GM18511 (cell line): Measurements from ENCODE around the gene ITGB6.
A peak's percentile ranks its signal among the peaks of the same experiment; 100 is the strongest.

Source experiments
- ATAC-seq: cut with Tn5 transposase; IDR thresholded peaks from one replicate; pipeline ENCODE4 v1.9.1; 2021; ENCODE audit warnings: mild to moderate bottlenecking, moderate library complexity; ENCODE audit not compliant: unreplicated experiment

Gene ITGB6, protein sequence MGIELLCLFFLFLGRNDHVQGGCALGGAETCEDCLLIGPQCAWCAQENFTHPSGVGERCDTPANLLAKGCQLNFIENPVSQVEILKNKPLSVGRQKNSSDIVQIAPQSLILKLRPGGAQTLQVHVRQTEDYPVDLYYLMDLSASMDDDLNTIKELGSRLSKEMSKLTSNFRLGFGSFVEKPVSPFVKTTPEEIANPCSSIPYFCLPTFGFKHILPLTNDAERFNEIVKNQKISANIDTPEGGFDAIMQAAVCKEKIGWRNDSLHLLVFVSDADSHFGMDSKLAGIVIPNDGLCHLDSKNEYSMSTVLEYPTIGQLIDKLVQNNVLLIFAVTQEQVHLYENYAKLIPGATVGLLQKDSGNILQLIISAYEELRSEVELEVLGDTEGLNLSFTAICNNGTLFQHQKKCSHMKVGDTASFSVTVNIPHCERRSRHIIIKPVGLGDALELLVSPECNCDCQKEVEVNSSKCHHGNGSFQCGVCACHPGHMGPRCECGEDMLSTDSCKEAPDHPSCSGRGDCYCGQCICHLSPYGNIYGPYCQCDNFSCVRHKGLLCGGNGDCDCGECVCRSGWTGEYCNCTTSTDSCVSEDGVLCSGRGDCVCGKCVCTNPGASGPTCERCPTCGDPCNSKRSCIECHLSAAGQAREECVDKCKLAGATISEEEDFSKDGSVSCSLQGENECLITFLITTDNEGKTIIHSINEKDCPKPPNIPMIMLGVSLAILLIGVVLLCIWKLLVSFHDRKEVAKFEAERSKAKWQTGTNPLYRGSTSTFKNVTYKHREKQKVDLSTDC

DNA sequence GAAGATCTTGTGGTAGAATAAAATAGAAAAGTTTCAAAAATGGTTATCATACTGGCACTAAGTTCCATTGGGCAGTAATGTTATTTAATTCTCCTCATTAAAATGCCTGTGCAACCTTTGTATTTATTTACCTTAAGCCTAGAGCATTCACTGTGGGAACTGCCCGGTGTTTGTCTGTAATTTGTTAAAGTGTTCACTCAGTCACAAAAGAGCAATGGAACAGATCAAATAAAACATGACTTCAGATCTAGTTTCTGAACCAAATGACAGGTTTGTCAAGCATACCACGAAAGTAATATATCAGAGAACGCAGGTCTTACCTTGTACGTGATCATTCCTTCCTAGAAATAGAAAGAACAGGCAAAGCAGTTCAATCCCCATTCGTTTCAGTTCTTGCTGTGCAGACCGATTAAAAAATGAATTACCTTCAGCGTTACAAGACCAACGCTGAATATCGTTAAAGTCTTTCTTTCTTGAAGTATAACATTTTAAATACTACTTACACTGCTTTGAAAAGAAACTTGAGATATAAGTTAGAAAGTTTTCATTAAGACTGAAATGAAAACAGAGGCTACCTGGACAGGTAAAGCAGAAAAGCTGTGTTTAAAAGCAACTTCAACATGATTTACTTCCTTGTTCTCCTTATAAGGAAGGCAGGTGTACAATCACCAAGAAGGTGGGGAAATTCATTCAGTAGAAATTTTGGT lies at the start of gene ITGB6:
TSS of gene ITGB6 (minus strand) at position 590 of the 707 bp plus-strand sequence. CDS start at position 381, 209 bp downstream.
- no peak for ATAC-seq

DNA sequence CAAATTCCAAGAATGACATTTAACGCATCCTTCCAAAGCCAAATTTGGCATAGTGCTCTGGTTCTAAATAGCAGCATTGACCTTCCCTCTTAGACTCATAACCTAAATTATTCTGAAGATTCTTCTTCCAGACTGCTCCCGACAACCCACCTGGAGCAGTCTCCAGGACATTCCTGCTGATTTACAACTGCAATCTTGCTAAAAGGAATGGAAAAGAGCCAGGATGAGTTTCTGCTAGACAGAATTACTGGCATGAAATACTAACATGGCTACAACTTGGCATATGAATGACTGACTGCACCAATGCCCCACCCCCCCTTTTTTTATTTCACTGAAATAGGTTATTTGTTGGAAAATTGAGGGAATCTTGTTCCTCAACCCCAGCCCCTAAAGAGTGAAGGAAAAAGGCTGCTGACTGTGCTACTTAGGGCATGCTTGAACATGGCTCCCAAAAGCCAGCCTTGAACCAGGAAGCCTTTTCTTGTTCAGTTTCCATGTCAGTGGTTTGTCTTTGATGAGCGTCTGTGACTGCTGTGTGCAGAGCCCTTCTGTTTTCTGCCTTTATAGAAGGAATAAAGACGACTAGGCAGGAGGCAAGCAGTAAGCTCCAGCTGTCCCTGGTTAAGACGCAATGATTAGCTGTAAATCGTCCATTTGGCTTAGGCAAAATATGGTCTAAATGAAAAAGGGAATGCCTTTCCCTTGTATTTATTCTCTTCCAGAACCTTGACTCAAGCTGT lies 47.4 kb upstream of the ITGB6 start:
- no peak for ATAC-seq

DNA sequence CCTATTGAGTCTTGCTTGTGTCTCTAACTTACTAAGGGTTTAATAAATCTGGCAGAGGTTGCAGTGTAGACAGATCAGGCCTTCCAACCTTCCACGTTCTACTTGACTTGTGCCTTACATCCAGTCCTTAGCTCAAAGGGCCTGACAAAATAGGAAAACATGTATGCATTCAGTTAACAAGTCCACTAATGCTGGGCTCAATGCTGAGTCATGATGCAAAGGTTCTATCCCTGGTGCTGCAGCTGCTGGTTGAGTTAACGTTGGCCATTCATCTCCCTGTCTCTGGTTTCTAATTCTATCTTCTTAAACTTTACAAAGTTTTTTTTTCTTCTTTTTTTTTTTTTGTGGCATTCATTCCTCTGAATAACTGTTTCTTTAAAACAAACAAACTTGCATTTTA lies 46.3 kb upstream of the ITGB6 start:
- ATAC-seq = no peak

DNA sequence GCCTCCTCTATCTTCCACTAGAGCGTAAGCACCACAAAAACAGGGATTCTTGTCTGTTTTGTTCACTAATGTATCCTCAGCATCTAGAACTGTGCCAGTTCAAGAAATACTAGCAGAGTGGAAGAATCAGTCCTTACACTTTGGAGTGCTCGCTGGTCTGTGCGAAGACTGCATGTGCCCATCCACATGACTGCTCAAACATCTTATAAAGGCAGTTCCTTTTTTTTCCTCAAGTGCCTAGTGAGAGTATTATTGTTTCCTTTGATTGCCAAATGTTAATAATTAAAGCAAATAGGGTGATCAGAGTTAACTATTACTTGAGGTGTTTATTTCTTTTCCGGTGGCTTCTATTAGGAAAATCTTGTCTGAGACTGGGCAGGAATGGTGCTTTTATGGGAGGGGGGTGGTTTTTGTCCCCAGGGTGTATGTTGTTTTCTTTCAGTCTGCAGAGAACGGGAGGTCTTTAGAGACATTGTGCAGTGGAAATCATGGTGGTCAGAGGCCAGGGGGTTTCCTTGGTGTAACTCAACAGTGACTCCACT lies 45.6 kb upstream of the ITGB6 start:
- ATAC-seq = no peak

DNA sequence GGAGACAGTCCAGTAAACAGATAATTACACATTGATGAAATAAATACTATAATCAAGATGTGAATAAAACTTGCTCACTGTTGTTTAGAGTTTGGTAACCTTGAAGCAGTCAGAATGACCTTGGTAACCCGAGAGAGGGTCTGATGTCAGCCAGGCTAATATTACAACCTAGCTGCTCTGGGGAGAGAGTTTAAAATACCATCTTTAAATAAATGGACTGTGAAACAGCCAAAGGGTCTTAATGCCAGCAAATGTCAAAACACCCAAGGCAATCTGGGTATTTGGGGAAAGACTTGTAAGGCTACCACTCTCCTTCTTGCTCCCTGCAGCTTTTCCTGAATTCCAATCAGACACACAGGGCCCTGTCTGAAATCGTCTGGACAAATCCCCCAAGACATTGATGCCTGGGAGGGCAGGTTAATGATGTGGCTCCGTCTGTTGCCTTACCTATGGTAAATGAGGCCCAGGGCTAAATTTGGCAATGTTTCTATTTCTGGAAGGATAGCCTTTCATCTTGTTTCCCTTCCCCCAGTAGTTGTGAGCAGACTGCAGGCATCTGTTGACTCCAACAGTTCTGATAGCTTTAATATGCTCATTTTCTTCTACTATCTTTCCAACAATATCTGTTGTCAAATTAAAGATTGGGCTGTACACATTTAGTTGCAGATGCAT lies 43.0 kb upstream of the ITGB6 start:
- no peak for ATAC-seq

DNA sequence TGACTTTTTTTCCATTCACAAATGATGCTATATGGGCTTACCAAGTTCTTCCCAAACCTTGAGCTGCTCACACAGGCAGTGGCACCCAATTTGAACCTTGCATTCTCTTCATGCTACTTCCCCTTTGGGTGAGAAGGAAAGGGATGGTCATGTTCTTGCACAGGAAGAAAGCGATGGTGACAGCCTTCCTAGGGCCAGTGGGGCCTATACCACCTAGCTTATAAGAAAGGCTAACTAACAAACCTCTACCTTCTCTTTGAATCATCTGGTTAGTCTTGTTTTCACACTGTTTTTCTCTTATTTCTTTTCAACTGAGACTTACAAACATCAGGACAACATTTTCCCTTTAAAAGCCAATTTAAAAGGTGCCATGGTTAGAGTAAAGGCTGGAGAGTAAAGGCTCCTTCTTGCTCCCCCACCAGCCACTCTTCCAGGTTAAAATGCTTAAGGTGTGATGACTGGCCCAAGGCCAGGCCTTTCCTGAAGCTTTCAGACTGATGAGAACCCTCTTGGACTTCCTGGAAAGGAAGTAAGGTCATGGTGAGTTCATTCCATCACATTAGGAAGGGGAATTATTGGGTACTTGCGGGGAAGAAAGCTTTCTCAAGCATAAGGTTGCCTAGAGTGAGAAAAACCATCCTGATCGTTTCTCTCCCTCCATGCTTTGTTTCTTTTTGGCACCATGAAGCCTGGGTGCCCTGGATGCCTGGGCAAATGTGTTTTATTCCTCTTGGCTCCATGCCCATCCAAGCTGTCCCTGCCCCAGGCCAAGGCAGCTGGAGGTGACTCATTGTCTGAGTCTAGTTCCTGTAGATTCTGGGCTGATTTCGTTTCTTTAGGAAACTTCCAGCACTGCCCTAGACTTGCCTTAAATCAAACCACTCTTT lies 41.4 kb upstream of the ITGB6 start:
- no peak for ATAC-seq

DNA sequence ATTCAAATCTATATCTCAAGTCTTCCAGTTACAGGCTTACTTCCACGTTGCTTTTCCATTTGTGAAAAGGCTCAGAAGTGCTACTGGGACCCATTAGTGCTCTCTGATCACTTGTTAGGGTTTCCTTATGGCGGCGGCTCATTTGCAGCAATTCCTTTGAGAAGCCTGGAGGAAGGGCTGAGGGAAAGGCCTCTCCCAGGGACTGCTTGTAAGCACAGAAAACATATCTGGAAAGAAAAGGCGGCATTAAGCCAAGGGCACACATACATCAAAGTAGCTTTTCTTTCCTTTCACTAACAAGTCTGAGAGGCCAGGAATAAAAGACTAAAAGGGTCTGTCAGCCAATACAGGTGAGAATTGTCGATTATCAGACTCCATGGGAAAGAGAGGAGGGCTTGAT lies 39.4 kb upstream of the ITGB6 start:
- ATAC-seq = no peak

DNA sequence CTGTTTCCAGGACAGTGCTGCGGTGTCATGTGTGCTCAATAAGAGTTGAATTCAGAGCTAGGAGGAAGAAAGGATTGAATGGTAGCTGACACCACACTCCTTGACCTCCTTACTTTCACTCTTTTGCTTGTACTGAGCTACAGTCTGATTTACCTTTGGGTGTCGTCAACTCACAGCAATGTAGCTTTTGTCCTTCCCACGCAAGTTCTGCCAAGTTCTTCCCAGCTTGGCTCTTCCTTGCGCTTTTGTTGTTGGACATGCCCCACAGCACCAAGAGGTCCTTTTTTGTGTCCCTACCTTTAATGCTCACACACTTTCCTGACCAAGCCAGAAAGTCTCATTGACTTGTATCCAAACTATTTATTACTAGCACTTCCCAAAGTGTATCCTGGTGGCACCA lies 38.3 kb upstream of the ITGB6 start:
- ATAC-seq = no peak

DNA sequence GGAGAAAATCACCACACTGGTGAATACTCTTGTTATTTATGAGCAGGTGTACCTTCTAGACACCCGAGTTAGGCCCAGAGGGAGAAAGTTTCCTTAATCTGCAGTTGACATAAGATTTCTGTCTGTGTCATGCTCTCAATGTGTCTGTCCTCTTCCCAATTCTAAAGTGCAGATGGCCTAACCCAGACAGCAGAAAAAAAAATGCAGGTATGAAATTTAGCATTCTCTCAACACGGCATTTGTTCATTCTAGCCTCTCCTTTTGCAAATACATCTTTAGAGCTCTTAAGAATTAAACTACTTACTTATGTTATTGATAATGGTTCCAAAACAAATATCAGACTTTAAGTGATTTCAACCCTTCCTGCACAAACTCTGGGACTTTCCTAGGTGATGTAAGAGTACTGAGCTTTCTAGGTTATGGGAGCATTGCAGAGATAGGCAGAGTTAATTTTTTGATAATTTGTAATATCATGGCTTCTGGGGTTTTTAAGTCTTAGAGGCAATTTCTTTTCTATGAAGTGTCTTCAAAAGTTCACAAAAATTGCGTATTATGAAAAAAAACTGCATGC lies 32.9 kb upstream of the ITGB6 start:
- no peak for ATAC-seq

DNA sequence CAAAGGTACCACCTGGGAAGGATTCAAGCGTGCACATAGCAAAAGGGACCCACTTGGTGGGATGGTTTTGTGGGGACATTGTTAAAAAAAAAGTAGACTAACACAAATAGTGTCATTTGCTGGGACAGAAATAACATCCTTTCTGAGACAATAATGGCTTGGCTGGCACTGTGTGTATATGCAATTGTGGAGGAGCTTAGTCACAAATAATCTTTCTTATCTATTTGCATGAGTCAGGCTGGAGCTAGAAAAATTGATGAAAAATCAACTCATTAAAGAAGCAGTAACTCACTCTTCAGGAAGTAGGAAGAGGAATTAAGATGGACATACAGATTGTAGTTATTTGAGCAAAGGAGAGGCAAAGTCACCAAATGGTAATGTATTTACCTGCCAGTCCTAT lies 29.5 kb upstream of the ITGB6 start:
- ATAC-seq = no peak

DNA sequence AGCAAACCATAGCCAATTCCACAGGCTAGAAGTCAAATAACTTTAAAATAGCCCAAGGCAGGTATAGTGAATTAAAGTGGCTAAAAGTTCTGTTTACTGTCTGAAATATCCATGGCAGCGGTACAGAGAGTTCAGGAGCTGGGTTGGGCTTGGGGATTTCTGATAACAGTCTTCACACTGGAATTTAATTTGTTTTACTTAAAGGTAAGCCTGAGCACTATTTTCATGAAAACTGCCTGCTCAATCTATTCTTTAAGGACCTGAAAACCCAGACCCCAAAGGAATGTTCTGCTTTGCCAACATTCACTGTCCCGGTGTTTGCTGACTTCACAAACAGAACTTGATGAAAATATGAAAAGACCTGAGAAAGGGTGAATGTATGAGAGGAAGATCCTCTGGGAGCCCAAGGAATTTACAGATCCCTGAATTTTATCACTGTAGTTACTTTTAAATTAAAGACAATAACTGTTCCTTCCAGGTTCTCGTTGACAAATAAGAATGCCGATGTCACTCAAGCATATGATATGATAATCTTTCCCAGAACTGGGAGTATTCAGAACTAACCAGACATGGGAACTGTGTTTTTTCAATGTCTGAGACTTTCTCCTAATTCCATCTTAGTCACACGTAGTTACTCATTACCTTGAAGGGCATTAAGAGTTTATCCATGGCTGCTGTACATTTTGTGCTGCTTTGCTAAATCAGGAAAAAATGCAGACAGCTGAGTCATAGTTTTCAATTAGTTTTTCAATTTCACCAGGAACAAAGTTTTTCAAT lies 28.3 kb upstream of the ITGB6 start:
- no peak for ATAC-seq

DNA sequence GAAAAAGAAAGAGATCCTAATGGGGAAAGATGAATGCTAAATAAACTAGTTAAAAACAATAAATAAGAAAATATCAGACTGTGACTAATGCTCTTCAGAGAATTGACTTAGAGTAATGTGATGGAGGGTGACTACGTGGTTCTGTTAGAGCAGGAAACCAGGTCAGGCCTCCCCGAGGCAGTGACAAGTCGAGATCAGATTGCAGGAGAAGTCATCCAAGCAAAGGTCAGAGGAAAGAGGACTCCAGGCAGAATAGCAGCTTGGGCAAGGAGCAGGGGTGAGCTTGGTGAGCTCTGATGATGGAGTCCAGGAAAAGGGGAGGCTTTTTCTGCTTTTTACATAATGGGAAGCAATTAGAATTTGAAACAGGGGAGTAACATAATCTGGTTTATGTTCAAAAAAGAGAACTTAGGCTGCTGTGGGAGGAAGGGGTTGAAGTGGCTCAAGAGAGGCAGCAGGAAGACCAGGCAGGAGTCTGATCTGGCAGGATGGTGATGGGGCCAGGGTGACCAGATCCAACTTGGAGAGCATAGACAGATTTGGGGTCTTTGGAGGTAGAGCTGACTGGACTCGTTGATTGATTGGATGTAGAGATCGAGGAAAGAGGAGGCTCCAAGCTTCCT lies 27.3 kb upstream of the ITGB6 start:
- no peak for ATAC-seq

DNA sequence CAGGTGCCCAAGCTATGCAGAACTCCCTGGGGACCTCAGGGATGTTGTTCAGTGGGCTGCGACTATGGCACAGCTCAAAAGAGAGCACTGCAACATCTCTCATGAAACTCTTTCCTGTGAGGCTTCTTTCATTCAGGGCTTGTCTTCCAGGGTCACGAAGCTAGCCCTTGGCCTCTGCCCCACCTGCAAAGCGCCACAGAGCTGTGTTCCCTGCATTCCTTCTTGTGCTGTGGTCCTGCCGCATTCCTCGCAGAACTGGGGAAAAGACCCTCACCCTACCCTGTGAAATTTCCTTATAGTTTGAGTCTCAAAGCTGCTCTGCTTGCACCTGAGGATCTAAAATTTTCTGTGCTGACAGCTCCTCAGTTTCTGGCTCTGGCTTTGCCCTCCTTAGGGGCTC lies 26.3 kb upstream of the ITGB6 start:
- ATAC-seq = no peak

DNA sequence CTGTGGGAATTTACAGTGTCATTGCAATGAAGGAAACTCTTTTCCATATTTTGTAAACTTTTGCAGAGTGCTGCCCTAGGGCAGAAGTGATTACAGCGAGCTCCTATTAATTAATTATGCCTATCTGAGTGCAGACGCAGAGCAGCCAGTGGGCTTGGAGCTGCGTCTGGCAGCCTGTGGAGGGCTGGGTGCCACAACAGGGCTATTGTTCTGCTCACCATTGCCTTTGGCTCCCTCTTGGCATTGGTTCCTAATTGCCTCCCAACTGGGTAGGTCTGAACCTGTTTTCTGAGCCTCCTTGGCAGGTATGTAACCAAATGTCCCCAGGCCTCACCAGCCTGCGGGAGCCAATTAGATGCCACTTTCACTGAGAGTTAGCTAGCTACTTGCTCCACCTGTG lies 25.6 kb upstream of the ITGB6 start:
- no peak for ATAC-seq

DNA sequence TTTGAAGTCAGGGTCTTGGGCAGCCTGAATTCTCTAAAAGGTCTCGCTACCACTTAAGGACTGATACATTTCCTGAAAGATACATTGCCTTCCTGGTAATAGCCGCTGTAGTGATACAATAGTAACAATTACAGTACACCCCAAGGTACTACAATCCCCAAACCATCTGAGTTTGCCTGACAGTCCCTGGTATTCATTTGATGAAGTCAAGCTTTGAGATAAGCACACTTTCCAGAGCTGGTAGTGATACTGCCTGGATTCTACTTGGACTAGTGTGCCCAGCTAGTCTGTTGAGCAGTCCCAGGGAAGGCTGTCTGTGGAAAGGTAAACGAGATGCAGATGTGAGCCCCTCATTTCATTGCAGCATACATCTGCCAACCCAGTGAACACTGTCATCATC lies 24.4 kb upstream of the ITGB6 start:
- peak; percentile 2 for ATAC-seq

DNA sequence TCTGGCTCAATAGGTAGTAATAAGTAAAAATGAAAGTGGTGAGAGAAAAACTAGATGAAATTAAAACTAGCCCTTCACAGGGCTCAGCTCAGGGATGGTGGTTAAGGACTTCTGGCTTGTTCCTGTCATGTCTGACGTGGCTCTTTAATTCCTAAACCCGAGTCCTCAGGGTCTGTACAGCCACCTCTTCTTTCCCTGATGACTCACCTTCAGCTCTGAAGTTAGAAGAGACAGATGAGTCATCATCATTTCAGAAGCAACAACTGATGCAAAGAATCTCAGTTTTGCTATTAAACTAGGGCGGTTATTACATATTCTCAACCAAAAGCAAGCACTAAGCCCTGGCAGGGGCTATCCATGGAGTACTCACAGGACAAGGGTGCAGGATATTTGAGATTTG lies 24.0 kb upstream of the ITGB6 start:
- peak; percentile 96 for ATAC-seq

DNA sequence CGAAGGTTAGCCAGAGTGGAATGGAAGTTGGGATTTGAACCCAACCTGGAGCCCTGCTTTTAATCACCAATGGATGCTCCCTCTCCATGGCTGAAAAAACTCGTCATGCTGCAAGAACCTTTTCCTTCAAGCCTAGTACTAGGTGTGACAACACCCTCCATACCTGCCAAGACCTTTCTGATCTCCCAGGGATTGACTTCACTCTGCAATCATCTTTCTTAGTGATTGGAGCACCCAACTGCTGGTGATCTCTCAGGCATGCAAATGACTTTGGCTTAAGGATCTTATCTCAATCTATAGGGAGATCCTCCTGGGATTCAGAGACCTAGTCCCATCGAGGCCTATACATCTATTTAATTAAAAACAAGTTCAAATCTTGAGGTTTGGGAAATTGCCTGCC lies 23.5 kb upstream of the ITGB6 start:
- no peak for ATAC-seq
